Panc1 (cell line): ENCODE data around the gene PTPRE. TPM values are rescaled to one million over a fixed set of nuclear protein-coding genes. Genes with fewer than 3 reads are reported as not detected.

Source experiments
- ATAC-seq: fragments of 200-7000 bp; cut with Tn5 transposase; 2 replicates; pipeline ENCODE4 v1.9.1; 2020; ENCODE audit warnings: mild to moderate bottlenecking, moderate library complexity
- BruUV-seq: library from RNA; stranded (reverse); fragments of 400-500 nt; replicated peaks from 2 replicates; lab custom pipeline; 2021; lab: Mats Ljungman, UMichigan
- CTCF ChIA-PET: fragments of 300-600 bp; sonication (Branson Sonifier 250); formaldehyde crosslinking; loops from one replicate; lab custom pipeline; 2022; ENCODE audit warnings: antibody characterized with exemption; lab: Charles Lee
- POLR2A ChIA-PET: fragments of 300-600 bp; sonication (Branson Sonifier 250); formaldehyde crosslinking; loops from one replicate; lab custom pipeline; 2022; ENCODE audit warnings: antibody characterized with exemption; lab: Charles Lee
- DNase-seq: peaks from one replicate; pipeline ENCODE4 v3.0.0-alpha.2; 2010; ENCODE audit warnings: low read depth, low spot score
- H3K27ac ChIP-seq: 2 replicates; pipeline ENCODE4 v1.5.1; 2011; ENCODE audit warnings: mild to moderate bottlenecking, low read length, inconsistent platforms
- H3K27me3 ChIP-seq: fragments of 200-500 bp; sonication (Bioruptor generic); 2 replicates; pipeline ENCODE4 v1.6.0; 2014; ENCODE audit warnings: low read length, inconsistent platforms; ENCODE audit not compliant: control insufficient read depth, insufficient read depth
- H3K36me3 ChIP-seq: fragments of 200-500 bp; sonication (Bioruptor generic); 2 replicates; pipeline ENCODE4 v1.5.1; 2014; ENCODE audit warnings: inconsistent platforms, mild to moderate bottlenecking, low read length, moderate library complexity; ENCODE audit not compliant: control insufficient read depth, insufficient read depth
- H3K4me1 ChIP-seq: 2 replicates; pipeline ENCODE4 v1.5.1; 2011; ENCODE audit warnings: inconsistent platforms, mild to moderate bottlenecking, low read length, moderate library complexity; ENCODE audit not compliant: control insufficient read depth, insufficient read depth
- H3K4me3 ChIP-seq, 2 experiments: 2 replicates each; pipeline ENCODE4 v1.5.1; 2011 to 2012; ENCODE audit warnings: low read depth in 2 of 2, low read length in 2 of 2, mild to moderate bottlenecking in 2 of 2, inconsistent platforms in 1 of 2, moderate library complexity in 1 of 2
- H3K9me3 ChIP-seq: fragments of 200-500 bp; sonication (Bioruptor generic); 2 replicates; pipeline ENCODE4 v1.5.1; 2014; ENCODE audit warnings: low read depth, mild to moderate bottlenecking, inconsistent platforms, low read length, moderate library complexity; ENCODE audit not compliant: control insufficient read depth, insufficient read depth
- POLR2AphosphoS5 ChIP-seq: IDR thresholded peaks from 2 replicates; pipeline ENCODE4 v1.6.1; 2012; ENCODE audit warnings: mild to moderate bottlenecking, low read depth, low read length, moderate library complexity
- SIN3A ChIP-seq: IDR thresholded peaks from 2 replicates; pipeline ENCODE4 v1.6.1; 2012; ENCODE audit warnings: low read depth, mild to moderate bottlenecking, low read length, moderate library complexity, borderline replicate concordance; ENCODE audit not compliant: insufficient read depth
- TCF7L2 ChIP-seq: IDR thresholded peaks from 2 replicates; pipeline ENCODE4 v1.6.1; 2011; ENCODE audit warnings: mild to moderate bottlenecking, low read depth, low read length, inconsistent platforms
- in situ Hi-C: cut with HindIII; loops from 2 replicates; pipeline ENCODE4 v1.10.0; 2016; ENCODE audit warnings: low sequenced_read_pairs, low pct_unique_long_range_greater_than_20kb
- intact Hi-C: fragments of 100-400 bp; cut with micrococcal nuclease; formaldehyde crosslinking; loops from one replicate; pipeline ENCODE4 v1.10.0; 2022; ENCODE audit not compliant: unreplicated experiment
- total RNA-seq: library from RNA; stranded (reverse); gene quantifications from one replicate; pipeline ENCODE4 v1.2.1, GENCODE V29; 2021; ENCODE audit not compliant: unreplicated experiment
- TF ChIP-seq, protein P1 (sequence below): fragments of 450-650 bp; IDR thresholded peaks from 2 replicates; pipeline ENCODE4 v1.5.1; 2017; ENCODE audit warnings: mild to moderate bottlenecking
- TF ChIP-seq, protein P2 (sequence below), 2 experiments: IDR thresholded peaks; 2 replicates each; pipeline ENCODE4 v1.6.1; 2011 to 2012; ENCODE audit warnings: low read depth in 2 of 2, control low read depth in 1 of 2, low read length in 1 of 2, mild to moderate bottlenecking in 1 of 2, moderate library complexity in 1 of 2; ENCODE audit not compliant: insufficient read depth in 1 of 2

PTPRE gene
- total RNA-seq, 1 experiment from 2014 or later: 0.44 TPM

DNA sequence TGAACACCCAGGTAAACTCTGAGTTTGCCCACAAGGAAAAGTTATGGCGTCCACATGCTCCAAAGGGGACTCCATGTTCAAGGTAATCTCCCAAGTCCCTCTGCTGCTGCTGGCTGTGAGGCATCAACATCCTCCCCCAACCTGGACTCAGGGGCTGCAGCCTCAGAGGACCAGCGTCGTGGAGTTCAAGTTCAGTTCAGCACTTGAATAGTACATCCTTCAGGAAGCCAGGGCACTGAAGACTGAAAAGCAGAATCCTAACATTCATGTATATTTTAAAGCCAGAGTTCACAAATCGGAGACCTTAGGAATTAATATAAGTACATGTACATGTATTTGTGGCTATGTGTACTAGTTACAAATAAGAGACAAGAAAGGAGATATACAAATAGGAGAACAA is 90.4 kb downstream of the PTPRE start:
- ATAC-seq: no peak
- Histone ChIP-seq H3K27ac (no peak overlapping the region), H3K4me1 (no peaks in the 10 kb centered on the region), H3K4me3 (no peak overlapping the region), H3K9me3 (no peaks in the 10 kb centered on the region), H3K36me3 (no peaks in the 10 kb centered on the region), H3K27me3 (peaks cover 28% of the 10 kb centered on the region)
- in situ Hi-C loops (no loop called here), intact Hi-C loops (no loop called here)
- ChIA-PET CTCF (no interaction called here), POLR2A (no interaction called here)
- TF ChIP-seq, protein P1, sequence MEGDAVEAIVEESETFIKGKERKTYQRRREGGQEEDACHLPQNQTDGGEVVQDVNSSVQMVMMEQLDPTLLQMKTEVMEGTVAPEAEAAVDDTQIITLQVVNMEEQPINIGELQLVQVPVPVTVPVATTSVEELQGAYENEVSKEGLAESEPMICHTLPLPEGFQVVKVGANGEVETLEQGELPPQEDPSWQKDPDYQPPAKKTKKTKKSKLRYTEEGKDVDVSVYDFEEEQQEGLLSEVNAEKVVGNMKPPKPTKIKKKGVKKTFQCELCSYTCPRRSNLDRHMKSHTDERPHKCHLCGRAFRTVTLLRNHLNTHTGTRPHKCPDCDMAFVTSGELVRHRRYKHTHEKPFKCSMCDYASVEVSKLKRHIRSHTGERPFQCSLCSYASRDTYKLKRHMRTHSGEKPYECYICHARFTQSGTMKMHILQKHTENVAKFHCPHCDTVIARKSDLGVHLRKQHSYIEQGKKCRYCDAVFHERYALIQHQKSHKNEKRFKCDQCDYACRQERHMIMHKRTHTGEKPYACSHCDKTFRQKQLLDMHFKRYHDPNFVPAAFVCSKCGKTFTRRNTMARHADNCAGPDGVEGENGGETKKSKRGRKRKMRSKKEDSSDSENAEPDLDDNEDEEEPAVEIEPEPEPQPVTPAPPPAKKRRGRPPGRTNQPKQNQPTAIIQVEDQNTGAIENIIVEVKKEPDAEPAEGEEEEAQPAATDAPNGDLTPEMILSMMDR: no peak
- no TSS peak for BruUV-seq
- DNase-seq: no peak

DNA sequence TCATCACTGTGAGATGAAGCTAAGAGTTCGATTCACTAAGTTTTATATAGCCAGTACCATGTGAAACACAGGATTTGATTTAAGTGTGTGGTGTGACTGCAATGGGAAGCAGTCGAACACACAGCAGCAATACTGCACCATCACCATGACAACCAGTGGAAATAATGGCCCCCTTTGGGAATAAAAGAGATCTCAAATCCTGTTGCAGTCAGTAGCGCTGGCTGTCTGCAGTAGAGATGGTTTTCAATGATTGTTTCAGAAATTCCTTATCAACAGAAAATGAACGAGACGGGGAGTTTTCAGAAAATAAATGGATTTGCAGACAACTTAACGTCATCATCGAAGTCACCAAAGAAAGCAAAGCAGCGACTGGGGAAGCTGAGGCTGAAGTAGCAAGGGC is 91.0 kb downstream of the PTPRE start:
- H3K27ac ChIP-seq: no peak overlapping the region
- no peak overlapping the region for H3K4me3 ChIP-seq
- DNase-seq: no peak
- TF ChIP-seq TCF7L2 (no peak), SIN3A (no peak), POLR2AphosphoS5 (no peak)
- TF ChIP-seq, protein P1: no peak
- TF ChIP-seq, protein P2, sequence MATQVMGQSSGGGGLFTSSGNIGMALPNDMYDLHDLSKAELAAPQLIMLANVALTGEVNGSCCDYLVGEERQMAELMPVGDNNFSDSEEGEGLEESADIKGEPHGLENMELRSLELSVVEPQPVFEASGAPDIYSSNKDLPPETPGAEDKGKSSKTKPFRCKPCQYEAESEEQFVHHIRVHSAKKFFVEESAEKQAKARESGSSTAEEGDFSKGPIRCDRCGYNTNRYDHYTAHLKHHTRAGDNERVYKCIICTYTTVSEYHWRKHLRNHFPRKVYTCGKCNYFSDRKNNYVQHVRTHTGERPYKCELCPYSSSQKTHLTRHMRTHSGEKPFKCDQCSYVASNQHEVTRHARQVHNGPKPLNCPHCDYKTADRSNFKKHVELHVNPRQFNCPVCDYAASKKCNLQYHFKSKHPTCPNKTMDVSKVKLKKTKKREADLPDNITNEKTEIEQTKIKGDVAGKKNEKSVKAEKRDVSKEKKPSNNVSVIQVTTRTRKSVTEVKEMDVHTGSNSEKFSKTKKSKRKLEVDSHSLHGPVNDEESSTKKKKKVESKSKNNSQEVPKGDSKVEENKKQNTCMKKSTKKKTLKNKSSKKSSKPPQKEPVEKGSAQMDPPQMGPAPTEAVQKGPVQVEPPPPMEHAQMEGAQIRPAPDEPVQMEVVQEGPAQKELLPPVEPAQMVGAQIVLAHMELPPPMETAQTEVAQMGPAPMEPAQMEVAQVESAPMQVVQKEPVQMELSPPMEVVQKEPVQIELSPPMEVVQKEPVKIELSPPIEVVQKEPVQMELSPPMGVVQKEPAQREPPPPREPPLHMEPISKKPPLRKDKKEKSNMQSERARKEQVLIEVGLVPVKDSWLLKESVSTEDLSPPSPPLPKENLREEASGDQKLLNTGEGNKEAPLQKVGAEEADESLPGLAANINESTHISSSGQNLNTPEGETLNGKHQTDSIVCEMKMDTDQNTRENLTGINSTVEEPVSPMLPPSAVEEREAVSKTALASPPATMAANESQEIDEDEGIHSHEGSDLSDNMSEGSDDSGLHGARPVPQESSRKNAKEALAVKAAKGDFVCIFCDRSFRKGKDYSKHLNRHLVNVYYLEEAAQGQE (IDR thresholded peaks at IDR 0.05; ENCODE audit: insufficient read depth in 1 of 2, low read depth in 2 of 2, low read length in 1 of 2): no peak
- intact Hi-C loops (no loop called here), in situ Hi-C loops (no loop called here)
- peaks cover 24% of the 10 kb centered on the region for H3K27me3 ChIP-seq
- no TSS peak for BruUV-seq
- H3K4me1 ChIP-seq: no peaks in the 10 kb centered on the region
- no peaks in the 10 kb centered on the region for H3K9me3 ChIP-seq
- ChIA-PET CTCF (no interaction called here), POLR2A (no interaction called here)
- H3K36me3 ChIP-seq: no peaks in the 10 kb centered on the region
- no peak for ATAC-seq
